Measurements from ENCODE around the gene TAF13. TPM values are rescaled to one million over a fixed set of nuclear protein-coding genes. Genes with fewer than 3 reads are reported as not detected.

The TAF13 gene
- total and polyA plus RNA-seq, 4 experiments from 2014 or later, result 0.68 to 14.6 (median 6.9) TPM

DNA sequence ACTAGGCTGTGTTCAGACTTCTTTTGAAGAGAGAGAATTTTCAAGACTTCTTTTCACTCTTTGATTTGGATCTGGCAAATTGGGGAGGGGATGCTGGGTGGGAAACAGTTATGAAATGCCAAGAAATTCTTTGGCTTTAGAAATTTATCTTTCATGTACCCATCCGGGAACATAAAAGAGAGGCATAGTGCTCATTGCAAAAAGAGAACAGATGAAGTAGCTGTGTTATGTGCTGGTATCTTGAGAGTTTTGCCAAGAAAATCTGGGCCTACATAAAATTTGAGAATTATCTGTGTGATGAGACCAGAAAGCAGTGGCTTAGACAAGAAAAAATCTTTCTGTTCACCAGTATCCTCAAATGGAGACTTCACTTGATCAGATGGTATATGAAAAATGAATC, 19.1 kb upstream of the TAF13 start:
- Mint-ChIP-seq H3K36me3 (peaks cover 16 to 48% of the 10 kb centered on the region in 2 donors), H3K4me3 (no peak overlapping the region), H3K27me3 (no peaks in the 10 kb centered on the region), H3K27ac (peak overlapping the region in 2 of 7 donors; percentile 24 to 65), H3K4me1 (peaks cover 24 to 47% (median 32%) of the 10 kb centered on the region in 4 donors), H3K9me3 (peaks cover 0 to 2% (median 0%) of the 10 kb centered on the region in 8 donors)
- no peak for DNase-seq
- no peak overlapping the region for H3K27ac ChIP-seq (ENCODE audit: low read depth, low read length)
- H3K4me1 ChIP-seq (ENCODE audit: insufficient read depth, low read length), result peaks cover 33% of the 10 kb centered on the region
- ChIA-PET CTCF (ENCODE audit: partially characterized antibody) (interaction anchor here (1.1 kb wide), 1 partner anchor 18 kb away, joined by 3 read pairs; a partner anchor contains a TSS), POLR2A (ENCODE audit: partially characterized antibody) (interaction anchor here (1.0 kb wide), 1 partner anchor 19 kb away, joined by 4 read pairs; the partner anchor contains the start of gene TAF13)
- H3K36me3 ChIP-seq (ENCODE audit: insufficient read depth, low read length), result peaks cover 23% of the 10 kb centered on the region
- H3K9me3 ChIP-seq (ENCODE audit: control insufficient read depth in 1 of 2, low read length in 2 of 2), result no peaks in the 10 kb centered on the region
- intact Hi-C loops (cut with micrococcal nuclease), result no loop called here
- no peak overlapping the region for H3K4me3 ChIP-seq (ENCODE audit: low read length in 2 of 2)
- H3K27me3 ChIP-seq (ENCODE audit: insufficient read depth, low read length), result no peaks in the 10 kb centered on the region

DNA sequence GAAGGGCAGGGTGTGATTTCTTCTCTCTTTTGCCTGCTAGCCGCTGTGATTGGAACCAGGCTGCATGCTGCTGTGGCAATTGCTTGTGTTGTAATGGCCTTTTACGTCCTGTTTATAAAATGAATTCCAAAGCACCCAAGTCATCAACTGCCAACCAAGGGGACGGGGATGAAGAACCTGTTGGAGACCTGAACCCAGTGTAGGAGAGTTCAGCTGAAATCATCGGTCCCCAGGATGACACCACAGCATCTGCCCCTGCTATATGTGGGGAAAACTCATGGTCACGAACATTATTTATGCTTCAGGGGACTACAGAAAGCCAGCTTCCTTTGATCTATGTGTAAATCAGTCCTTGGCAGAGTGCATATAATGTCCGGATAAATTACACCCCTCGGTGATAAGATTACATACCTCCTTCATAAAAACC, 18.6 kb upstream of the TAF13 start:
- Histone ChIP-seq H3K9me3 (ENCODE audit: control insufficient read depth in 1 of 2, low read length in 2 of 2) (no peaks in the 10 kb centered on the region), H3K27ac (ENCODE audit: low read depth, low read length) (no peak overlapping the region), H3K4me3 (ENCODE audit: low read length in 2 of 2) (no peak overlapping the region), H3K4me1 (ENCODE audit: insufficient read depth, low read length) (peaks cover 33% of the 10 kb centered on the region), H3K27me3 (ENCODE audit: insufficient read depth, low read length) (no peaks in the 10 kb centered on the region), H3K36me3 (ENCODE audit: insufficient read depth, low read length) (peaks cover 23% of the 10 kb centered on the region)
- Mint-ChIP-seq H3K4me3 (peak overlapping the region in 1 of 8 donors; percentile 20), H3K27ac (peak overlapping the region in 3 of 7 donors; percentile 8 to 17 (median 8)), H3K9me3 (peaks cover 0 to 2% (median 0%) of the 10 kb centered on the region in 8 donors), H3K4me1 (peaks cover 21 to 45% (median 32%) of the 10 kb centered on the region in 4 donors), H3K27me3 (no peaks in the 10 kb centered on the region), H3K36me3 (peaks cover 16 to 47% of the 10 kb centered on the region in 2 donors)
- no peak for DNase-seq
- CTCF ChIA-PET (ENCODE audit: partially characterized antibody), result interaction anchor here (1.1 kb wide), 1 partner anchor 18 kb away, joined by 3 read pairs; a partner anchor contains a TSS
- POLR2A ChIA-PET (ENCODE audit: partially characterized antibody), result no interaction called here
- intact Hi-C loops (cut with micrococcal nuclease), result no loop called here

DNA sequence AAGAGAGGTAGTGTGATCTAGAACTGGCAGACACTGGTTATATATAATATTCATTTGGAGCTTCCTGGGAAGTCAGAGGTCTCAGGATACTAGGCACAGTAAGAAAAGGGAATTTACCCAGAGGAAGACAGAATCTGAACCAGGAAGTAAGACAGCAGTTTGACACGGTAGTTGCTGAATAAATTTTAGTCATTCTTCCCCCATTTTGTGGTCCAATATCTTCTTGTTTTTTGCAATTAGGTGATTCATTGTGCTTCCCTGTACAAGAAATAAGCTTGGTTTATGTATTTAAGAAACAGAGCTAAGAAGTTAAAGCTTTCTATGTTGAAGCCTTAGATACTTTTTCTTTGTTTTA, 16.0 kb upstream of the TAF13 start:
- Mint-ChIP-seq H3K27ac (peak overlapping the region; percentile 89 to 99 (median 98)), H3K4me1 (peaks cover 21 to 48% (median 36%) of the 10 kb centered on the region in 4 donors), H3K36me3 (peaks cover 16 to 46% of the 10 kb centered on the region in 2 donors), H3K9me3 (peaks cover 0 to 2% (median 0%) of the 10 kb centered on the region in 8 donors), H3K4me3 (peak overlapping the region; percentile 93 to 97 (median 94)), H3K27me3 (no peaks in the 10 kb centered on the region)
- CTCF ChIA-PET (ENCODE audit: partially characterized antibody), result interaction anchor here (0.7 to 4.5 kb wide), 5 partner anchors 8 to 265 kb away, joined by 3 to 43 read pairs (median 5); partner anchors contain the start of gene TAF13
- peaks cover 23% of the 10 kb centered on the region for H3K36me3 ChIP-seq (ENCODE audit: insufficient read depth, low read length)
- H3K4me3 ChIP-seq (ENCODE audit: low read length in 2 of 2), result peak overlapping the region; percentile 67 to 72
- H3K9me3 ChIP-seq (ENCODE audit: control insufficient read depth in 1 of 2, low read length in 2 of 2), result no peaks in the 10 kb centered on the region
- POLR2A ChIA-PET (ENCODE audit: partially characterized antibody), result interaction anchor here (0.8 to 4.5 kb wide), 6 partner anchors 9 to 122 kb away, joined by 3 to 107 read pairs (median 28); partner anchors contain the start of genes ELAPOR1, SARS1, TAF13 and WDR47
- no peak for DNase-seq
- no peaks in the 10 kb centered on the region for H3K27me3 ChIP-seq (ENCODE audit: insufficient read depth, low read length)
- peak overlapping the region; percentile 90 for H3K27ac ChIP-seq (ENCODE audit: low read depth, low read length)
- intact Hi-C loops (cut with micrococcal nuclease), result no loop called here
- peaks cover 32% of the 10 kb centered on the region for H3K4me1 ChIP-seq (ENCODE audit: insufficient read depth, low read length)

DNA sequence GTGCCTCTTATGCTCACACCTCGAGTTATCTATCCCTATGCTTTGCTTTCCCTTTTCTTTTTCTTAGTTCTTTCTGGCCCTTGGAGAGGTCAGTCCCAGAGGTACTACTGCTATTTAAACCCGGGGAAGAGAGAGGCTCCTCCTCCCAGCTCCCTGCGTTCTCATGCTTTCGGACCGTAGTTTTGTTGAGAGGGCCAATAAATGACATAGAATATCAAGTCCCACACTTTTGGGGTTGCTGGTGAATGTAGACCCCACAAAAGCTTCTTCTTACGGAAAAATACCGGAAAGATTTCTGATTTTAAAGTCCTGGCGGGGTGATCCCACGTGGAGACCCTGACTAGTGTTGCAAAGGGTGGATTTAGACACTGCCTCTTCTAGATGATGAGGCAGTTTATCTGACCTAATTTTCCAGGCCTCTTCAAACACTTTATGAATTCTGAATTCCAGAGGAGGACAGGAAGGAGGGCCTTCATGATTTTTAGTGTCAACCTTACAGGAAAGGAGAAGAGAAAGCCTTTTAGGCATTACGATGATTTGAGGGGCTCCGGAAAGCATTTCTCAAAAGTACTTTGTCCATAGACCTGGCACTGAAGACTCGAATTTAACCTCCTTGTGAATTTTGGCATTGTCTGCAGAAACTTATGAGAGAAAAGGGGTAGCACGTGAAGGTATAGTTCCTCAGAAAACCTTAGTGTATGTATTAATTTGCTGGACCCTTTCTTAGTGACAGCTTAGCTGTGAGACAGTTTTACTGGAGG, 15.5 kb upstream of the TAF13 start:
- POLR2A ChIA-PET (ENCODE audit: partially characterized antibody), result interaction anchor here (0.8 to 4.5 kb wide), 14 partner anchors 9 to 445 kb away, joined by 3 to 107 read pairs (median 7); partner anchors contain the start of genes ATXN7L2, CLCC1, ELAPOR1 and PRPF38B
- Histone ChIP-seq H3K9me3 (ENCODE audit: control insufficient read depth in 1 of 2, low read length in 2 of 2) (no peaks in the 10 kb centered on the region), H3K4me3 (ENCODE audit: low read length in 2 of 2) (peak overlapping the region; percentile 67 to 72), H3K4me1 (ENCODE audit: insufficient read depth, low read length) (peaks cover 32% of the 10 kb centered on the region), H3K27me3 (ENCODE audit: insufficient read depth, low read length) (no peaks in the 10 kb centered on the region), H3K36me3 (ENCODE audit: insufficient read depth, low read length) (peaks cover 17% of the 10 kb centered on the region), H3K27ac (ENCODE audit: low read depth, low read length) (peak overlapping the region; percentile 90)
- H3K36me3 Mint-ChIP-seq, result peaks cover 16 to 43% of the 10 kb centered on the region in 2 donors
- peak overlapping the region; percentile 89 to 99 (median 98) for H3K27ac Mint-ChIP-seq
- peaks cover 21 to 48% (median 36%) of the 10 kb centered on the region in 4 donors for H3K4me1 Mint-ChIP-seq
- intact Hi-C loops (cut with micrococcal nuclease), result no loop called here
- peaks cover 0 to 2% (median 0%) of the 10 kb centered on the region in 8 donors for H3K9me3 Mint-ChIP-seq
- peak overlapping the region; percentile 93 to 97 (median 94) for H3K4me3 Mint-ChIP-seq
- CTCF ChIA-PET (ENCODE audit: partially characterized antibody), result interaction anchor here (1.2 to 4.5 kb wide), 5 partner anchors 9 to 264 kb away, joined by 3 to 43 read pairs (median 4); partner anchors contain the start of gene TAF13
- H3K27me3 Mint-ChIP-seq, result no peaks in the 10 kb centered on the region
- DNase-seq, result no peak

DNA sequence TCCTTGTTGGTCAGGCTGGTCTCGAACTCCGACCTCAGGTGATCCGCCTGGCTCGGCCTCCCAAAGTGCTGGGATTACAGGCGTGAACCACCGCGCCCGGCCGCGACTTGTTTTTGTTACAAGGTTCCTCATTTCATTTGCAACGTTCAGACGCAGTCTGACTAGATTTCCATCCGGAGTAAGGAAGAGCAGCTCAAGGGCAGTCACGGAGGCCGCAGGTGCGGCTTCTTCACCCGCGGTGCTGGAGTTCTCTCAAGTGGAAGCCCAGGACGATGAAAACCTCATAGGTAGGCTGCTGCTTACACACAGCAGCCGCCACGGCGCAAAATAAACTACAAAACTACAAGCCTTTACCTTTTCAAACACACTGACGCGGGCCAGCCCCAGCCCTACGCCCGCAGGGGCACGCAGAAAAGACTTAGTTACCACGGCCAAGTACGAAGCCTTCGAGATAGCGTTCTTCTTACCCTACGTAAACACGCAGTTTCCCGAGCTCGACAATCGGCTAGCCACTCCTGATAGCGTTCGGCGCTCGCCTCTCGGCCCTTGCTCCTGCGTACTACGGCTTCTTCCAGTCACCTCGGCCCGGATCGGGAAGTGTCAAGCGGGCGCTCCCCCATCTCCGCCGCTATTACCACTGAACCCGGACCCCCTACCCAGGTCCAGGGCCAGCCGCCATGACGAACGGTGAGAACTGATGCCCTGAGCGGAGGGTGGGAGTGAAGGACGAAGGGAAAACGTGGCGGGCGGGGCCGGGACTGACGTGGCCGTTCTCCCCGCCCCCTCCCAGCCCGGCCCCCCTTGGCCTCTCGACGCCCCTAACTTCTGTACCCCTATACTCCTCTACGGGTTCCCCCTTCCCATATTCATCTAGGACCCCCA, 14.6 kb upstream of the TAF13 start, which contains the start of gene TMEM167B:
Gene TMEM167B (plus strand): TSS at position 569 of the 882 bp plus-strand sequence. CDS start 109 bp downstream, at position 678.
- H3K4me1 Mint-ChIP-seq, result peaks cover 18 to 48% (median 36%) of the 10 kb centered on the region in 4 donors
- intact Hi-C loops (cut with micrococcal nuclease), result loop anchor here (1.0 kb wide), 3 partner anchors 10 to 48 kb away; partner anchors contain the start of genes TAF13 and WDR47
- ChIA-PET CTCF (ENCODE audit: partially characterized antibody) (interaction anchor here (1.5 to 4.5 kb wide), 3 partner anchors 10 to 22 kb away, joined by 4 to 43 read pairs (median 14); partner anchors contain the start of gene TAF13), POLR2A (ENCODE audit: partially characterized antibody) (interaction anchor here (0.6 to 4.5 kb wide), 16 partner anchors 10 to 972 kb away, joined by 3 to 107 read pairs (median 4); partner anchors contain the start of genes ATXN7L2, CLCC1, ELAPOR1 and PRPF38B)
- no peaks in the 10 kb centered on the region for H3K9me3 ChIP-seq (ENCODE audit: control insufficient read depth in 1 of 2, low read length in 2 of 2)
- peaks cover 12% of the 10 kb centered on the region for H3K36me3 ChIP-seq (ENCODE audit: insufficient read depth, low read length)
- peak within 1 kb of the TSS; percentile 93 to 97 (median 94) for H3K4me3 Mint-ChIP-seq
- peaks cover 16 to 36% of the 10 kb centered on the region in 2 donors for H3K36me3 Mint-ChIP-seq
- peaks cover 0 to 2% (median 0%) of the 10 kb centered on the region in 8 donors for H3K9me3 Mint-ChIP-seq
- peak within 1 kb of the TSS; percentile 90 for H3K27ac ChIP-seq (ENCODE audit: low read depth, low read length)
- peak within 1 kb of the TSS; percentile 67 to 72 for H3K4me3 ChIP-seq (ENCODE audit: low read length in 2 of 2)
- H3K4me1 ChIP-seq (ENCODE audit: insufficient read depth, low read length), result peaks cover 32% of the 10 kb centered on the region
- H3K27ac Mint-ChIP-seq, result peak within 1 kb of the TSS; percentile 89 to 99 (median 98)
- DNase-seq, result peak; percentile 88 to 93 (median 89)
- no peaks in the 10 kb centered on the region for H3K27me3 Mint-ChIP-seq
- H3K27me3 ChIP-seq (ENCODE audit: insufficient read depth, low read length), result no peaks in the 10 kb centered on the region
